NT2/D1 (cell line): ENCODE data around the gene GDE1.

ENCODE experiments used
- DNase-seq: peaks from one replicate; pipeline ENCODE4 v3.0.0-alpha.2; 2011; ENCODE audit warnings: low read depth, low spot score
- H3K27me3 ChIP-seq: 2 replicates; pipeline ENCODE4 v1.6.0; 2011; ENCODE audit warnings: mild to moderate bottlenecking; ENCODE audit not compliant: insufficient read length, insufficient read depth
- H3K36me3 ChIP-seq: 2 replicates; pipeline ENCODE4 v1.6.1; 2011; ENCODE audit warnings: mild to moderate bottlenecking, low read length, mixed read lengths; ENCODE audit not compliant: insufficient read depth, insufficient read length
- H3K4me1 ChIP-seq: 2 replicates; pipeline ENCODE4 v1.5.1; 2011; ENCODE audit not compliant: insufficient read depth, insufficient read length
- H3K4me3 ChIP-seq: 2 replicates; pipeline ENCODE4 v1.5.1; 2011; ENCODE audit warnings: low read depth; ENCODE audit not compliant: insufficient read length
- H3K9ac ChIP-seq: 2 replicates; pipeline ENCODE4 v1.6.0; 2011; ENCODE audit warnings: low read depth; ENCODE audit not compliant: insufficient read length
- H3K9me3 ChIP-seq: 2 replicates; pipeline ENCODE4 v1.5.1; 2011; ENCODE audit warnings: mild to moderate bottlenecking, low read length; ENCODE audit not compliant: insufficient read depth
- SUZ12 ChIP-seq: IDR thresholded peaks from 2 replicates; pipeline ENCODE4 v1.6.1; 2011; ENCODE audit not compliant: insufficient read length, insufficient read depth; ENCODE audit errors: extremely low read depth
- YY1 ChIP-seq: IDR thresholded peaks from 2 replicates; pipeline ENCODE4 v1.6.1; 2011; ENCODE audit not compliant: insufficient read length, insufficient read depth
- ZNF274 ChIP-seq: IDR thresholded peaks from 2 replicates; pipeline ENCODE4 v1.6.1; 2011; ENCODE audit warnings: mild to moderate bottlenecking, low read depth, low read length

GDE1 gene

GRCh38 chr16:19478505-19478904, 43.4 kb downstream of the GDE1 start:
- no peaks in the 10 kb centered on the region for H3K36me3 ChIP-seq
- no peak overlapping the region for H3K9ac ChIP-seq
- DNase-seq, result no peak
- no peaks in the 10 kb centered on the region for H3K27me3 ChIP-seq
- H3K9me3 ChIP-seq, result no peaks in the 10 kb centered on the region
- H3K4me3 ChIP-seq, result no peak overlapping the region
- TF ChIP-seq YY1, result no peak
- no peak for TF ChIP-seq ZNF274
- TF ChIP-seq SUZ12, result no peak
- H3K4me1 ChIP-seq, result peaks cover 5% of the 10 kb centered on the region

- Histone ChIP-seq H3K4me3 (no peak overlapping the region), H3K9me3 (no peaks in the 10 kb centered on the region), H3K27me3 (no peaks in the 10 kb centered on the region), H3K9ac (no peak overlapping the region), H3K36me3 (no peaks in the 10 kb centered on the region), H3K4me1 (peaks cover 5% of the 10 kb centered on the region)
- no peak for TF ChIP-seq SUZ12
- no peak for TF ChIP-seq ZNF274
- no peak for TF ChIP-seq YY1
- no peak for DNase-seq
Observed at GRCh38 chr16:19474617-19475016, 47.3 kb downstream of the GDE1 start.

- peaks cover 7% of the 10 kb centered on the region; the same call in 1 of the 2 replicates for H3K9me3 ChIP-seq
- no peak for DNase-seq
- TF ChIP-seq ZNF274 (no peak), SUZ12 (no peak)
- H3K4me1 ChIP-seq, result peaks cover 5% of the 10 kb centered on the region
- H3K9ac ChIP-seq, result no peak overlapping the region
- no peaks in the 10 kb centered on the region for H3K36me3 ChIP-seq
- H3K4me3 ChIP-seq, result no peak overlapping the region
- H3K27me3 ChIP-seq, result no peaks in the 10 kb centered on the region
Observed at GRCh38 chr16:19472482-19472881, 49.4 kb downstream of the GDE1 start.

- no peak overlapping the region for H3K9ac ChIP-seq
- no peaks in the 10 kb centered on the region for H3K27me3 ChIP-seq
- DNase-seq, result no peak
- H3K4me1 ChIP-seq, result no peaks in the 10 kb centered on the region
- H3K36me3 ChIP-seq, result no peaks in the 10 kb centered on the region
- TF ChIP-seq SUZ12 (no peak), ZNF274 (no peak), YY1 (no peak)
- no peak overlapping the region for H3K4me3 ChIP-seq
- H3K9me3 ChIP-seq, result peaks cover 7% of the 10 kb centered on the region; the same call in 1 of the 2 replicates
Observed at GRCh38 chr16:19468300-19468699, 53.6 kb downstream of the GDE1 start.

GRCh38 chr16:19463468-19464315, 58.2 kb downstream of the GDE1 start:
- DNase-seq, result no peak
- no peak overlapping the region for H3K9ac ChIP-seq
- H3K9me3 ChIP-seq, result peaks cover 6% of the 10 kb centered on the region; the same call in 1 of the 2 replicates
- H3K4me1 ChIP-seq, result no peaks in the 10 kb centered on the region
- no peak overlapping the region for H3K4me3 ChIP-seq
- TF ChIP-seq YY1 (no peak), SUZ12 (no peak), ZNF274 (no peak)
- no peaks in the 10 kb centered on the region for H3K27me3 ChIP-seq
- H3K36me3 ChIP-seq, result no peaks in the 10 kb centered on the region

GRCh38 chr16:19460397-19460796, 61.5 kb downstream of the GDE1 start:
- no peak for TF ChIP-seq ZNF274
- TF ChIP-seq SUZ12, result no peak
- TF ChIP-seq YY1, result no peak
- Histone ChIP-seq H3K4me3 (no peak overlapping the region), H3K4me1 (no peaks in the 10 kb centered on the region), H3K9ac (no peak overlapping the region), H3K27me3 (no peaks in the 10 kb centered on the region), H3K36me3 (no peaks in the 10 kb centered on the region), H3K9me3 (no peaks in the 10 kb centered on the region)
- no peak for DNase-seq

- Histone ChIP-seq H3K9me3 (no peaks in the 10 kb centered on the region), H3K4me1 (no peaks in the 10 kb centered on the region), H3K36me3 (no peaks in the 10 kb centered on the region), H3K27me3 (no peaks in the 10 kb centered on the region), H3K4me3 (no peak overlapping the region), H3K9ac (no peak overlapping the region)
- DNase-seq, result no peak
- no peak for TF ChIP-seq YY1
- no peak for TF ChIP-seq ZNF274
- TF ChIP-seq SUZ12, result no peak
Observed at GRCh38 chr16:19458722-19459379, 63.0 kb downstream of the GDE1 start.
